ENCODE data around the gene MFNG.

DNA sequence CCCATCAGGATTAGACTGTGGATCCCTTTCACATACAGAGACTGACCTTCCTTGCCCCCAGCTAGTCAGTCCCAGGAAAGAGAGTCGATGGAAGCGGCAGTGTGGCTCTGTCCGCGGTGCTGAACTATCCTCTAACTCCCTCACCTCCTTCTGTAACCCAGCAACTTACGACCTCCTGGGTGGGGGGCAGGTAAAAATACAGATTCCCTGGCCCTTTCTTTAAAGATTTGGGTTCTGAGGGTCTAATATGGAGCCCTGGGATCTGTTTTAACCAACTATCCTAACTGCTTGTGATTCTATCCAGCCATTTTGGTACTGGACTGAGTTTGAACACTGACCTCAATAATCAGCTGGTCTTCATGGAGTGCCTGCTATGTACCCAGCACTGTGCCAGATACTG lies 23.2 kb downstream of the MFNG start:
- TF ChIP-seq, protein P1, sequence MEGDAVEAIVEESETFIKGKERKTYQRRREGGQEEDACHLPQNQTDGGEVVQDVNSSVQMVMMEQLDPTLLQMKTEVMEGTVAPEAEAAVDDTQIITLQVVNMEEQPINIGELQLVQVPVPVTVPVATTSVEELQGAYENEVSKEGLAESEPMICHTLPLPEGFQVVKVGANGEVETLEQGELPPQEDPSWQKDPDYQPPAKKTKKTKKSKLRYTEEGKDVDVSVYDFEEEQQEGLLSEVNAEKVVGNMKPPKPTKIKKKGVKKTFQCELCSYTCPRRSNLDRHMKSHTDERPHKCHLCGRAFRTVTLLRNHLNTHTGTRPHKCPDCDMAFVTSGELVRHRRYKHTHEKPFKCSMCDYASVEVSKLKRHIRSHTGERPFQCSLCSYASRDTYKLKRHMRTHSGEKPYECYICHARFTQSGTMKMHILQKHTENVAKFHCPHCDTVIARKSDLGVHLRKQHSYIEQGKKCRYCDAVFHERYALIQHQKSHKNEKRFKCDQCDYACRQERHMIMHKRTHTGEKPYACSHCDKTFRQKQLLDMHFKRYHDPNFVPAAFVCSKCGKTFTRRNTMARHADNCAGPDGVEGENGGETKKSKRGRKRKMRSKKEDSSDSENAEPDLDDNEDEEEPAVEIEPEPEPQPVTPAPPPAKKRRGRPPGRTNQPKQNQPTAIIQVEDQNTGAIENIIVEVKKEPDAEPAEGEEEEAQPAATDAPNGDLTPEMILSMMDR (IDR thresholded peaks at IDR 0.05), result no peak
- no peak for TF ChIP-seq POLR2A (IDR thresholded peaks at IDR 0.05)
